MCF 10A (cell line): ENCODE measurements around the gene USP10. TPM values are rescaled to one million over a fixed set of nuclear protein-coding genes. Genes with fewer than 3 reads are reported as not detected.

Experiments
- BruUV-seq: library from RNA; stranded (reverse); fragments of 400-500 nt; replicated peaks from 2 replicates; lab custom pipeline; 2021; lab: Mats Ljungman, UMichigan
- CTCF ChIA-PET: fragments of 300-600 bp; sonication (Branson Sonifier 250); formaldehyde crosslinking; extraction: SDS; loops from one replicate; lab custom pipeline; 2021; ENCODE audit warnings: antibody characterized with exemption, inconsistent platforms; lab: Yijun Ruan, JAX
- POLR2A ChIA-PET: fragments of 300-600, 350-650 bp; sonication (Branson Sonifier 250); formaldehyde crosslinking; extraction: SDS; loops from one replicate; lab custom pipeline; 2020; ENCODE audit warnings: antibody characterized with exemption, inconsistent platforms; lab: Yijun Ruan, JAX
- DNase-seq: peaks from one replicate; pipeline ENCODE4 v3.0.0-alpha.2; 2018; ENCODE audit not compliant: unreplicated experiment
- H3K27ac Mint-ChIP-seq: one replicate; pipeline ENCODE4 v1.8.0; 2022; ENCODE audit warnings: mild to moderate bottlenecking, low read depth, mixed read lengths; ENCODE audit not compliant: unreplicated experiment
- H3K27me3 Mint-ChIP-seq: one replicate; pipeline ENCODE4 v1.8.0; 2022; ENCODE audit warnings: mixed read lengths; ENCODE audit not compliant: insufficient read depth, unreplicated experiment
- H3K36me3 Mint-ChIP-seq: one replicate; pipeline ENCODE4 v1.8.0; 2022; ENCODE audit warnings: mild to moderate bottlenecking, moderate library complexity, mixed read lengths; ENCODE audit not compliant: insufficient read depth, unreplicated experiment
- H3K4me1 Mint-ChIP-seq: one replicate; pipeline ENCODE4 v1.8.0; 2022; ENCODE audit warnings: mixed read lengths; ENCODE audit not compliant: insufficient read depth, unreplicated experiment
- H3K4me3 Mint-ChIP-seq: one replicate; pipeline ENCODE4 v1.8.0; 2022; ENCODE audit warnings: mild to moderate bottlenecking, moderate library complexity, mixed read lengths; ENCODE audit not compliant: unreplicated experiment
- H3K9me3 Mint-ChIP-seq: one replicate; pipeline ENCODE4 v1.8.0; 2022; ENCODE audit warnings: mixed read lengths; ENCODE audit not compliant: unreplicated experiment
- intact Hi-C: fragments of 100-400 bp; cut with micrococcal nuclease; formaldehyde crosslinking; loops from 2 replicates; pipeline ENCODE4 v1.14.1; 2022
- total RNA-seq: library from RNA; stranded (reverse); gene quantifications from 2 replicates; pipeline ENCODE4 v1.2.3, GENCODE V29; 2022
- TF ChIP-seq, protein P1 (sequence below): fragments of 200-600 bp; IDR thresholded peaks from one replicate; pipeline ENCODE4 v1.8.0; 2022; ENCODE audit warnings: antibody characterized with exemption, mild to moderate bottlenecking; ENCODE audit not compliant: unreplicated experiment

Gene USP10
- total RNA-seq, 1 experiment from 2014 or later = 129 TPM

DNA sequence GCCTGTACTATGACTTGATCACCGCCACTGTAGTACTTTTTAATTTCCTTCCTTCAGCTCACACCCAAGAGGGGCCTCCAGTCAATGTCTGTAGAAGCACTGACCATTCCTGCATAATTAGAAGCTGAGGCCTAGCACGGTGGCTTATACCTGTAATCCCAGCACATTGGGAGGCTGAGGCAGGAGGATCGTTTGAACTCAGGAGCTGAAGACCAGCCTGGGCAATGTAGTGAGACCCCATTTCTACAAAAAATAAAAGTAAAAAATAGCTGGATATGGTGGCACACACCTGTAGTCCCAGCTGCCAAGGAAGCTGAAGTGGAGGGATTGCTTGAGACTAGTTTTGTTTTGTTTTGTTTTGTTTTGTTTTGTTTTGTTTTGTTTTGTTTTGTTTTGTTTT, 45.6 kb upstream of the USP10 start:
- H3K36me3 Mint-ChIP-seq = peaks cover 80% of the 10 kb centered on the region
- no peak for DNase-seq
- no peaks in the 10 kb centered on the region for H3K9me3 Mint-ChIP-seq
- peaks cover 4% of the 10 kb centered on the region for H3K4me1 Mint-ChIP-seq
- intact Hi-C loops = no loop called here
- no peak overlapping the region for H3K27ac Mint-ChIP-seq
- TF ChIP-seq, protein P1, sequence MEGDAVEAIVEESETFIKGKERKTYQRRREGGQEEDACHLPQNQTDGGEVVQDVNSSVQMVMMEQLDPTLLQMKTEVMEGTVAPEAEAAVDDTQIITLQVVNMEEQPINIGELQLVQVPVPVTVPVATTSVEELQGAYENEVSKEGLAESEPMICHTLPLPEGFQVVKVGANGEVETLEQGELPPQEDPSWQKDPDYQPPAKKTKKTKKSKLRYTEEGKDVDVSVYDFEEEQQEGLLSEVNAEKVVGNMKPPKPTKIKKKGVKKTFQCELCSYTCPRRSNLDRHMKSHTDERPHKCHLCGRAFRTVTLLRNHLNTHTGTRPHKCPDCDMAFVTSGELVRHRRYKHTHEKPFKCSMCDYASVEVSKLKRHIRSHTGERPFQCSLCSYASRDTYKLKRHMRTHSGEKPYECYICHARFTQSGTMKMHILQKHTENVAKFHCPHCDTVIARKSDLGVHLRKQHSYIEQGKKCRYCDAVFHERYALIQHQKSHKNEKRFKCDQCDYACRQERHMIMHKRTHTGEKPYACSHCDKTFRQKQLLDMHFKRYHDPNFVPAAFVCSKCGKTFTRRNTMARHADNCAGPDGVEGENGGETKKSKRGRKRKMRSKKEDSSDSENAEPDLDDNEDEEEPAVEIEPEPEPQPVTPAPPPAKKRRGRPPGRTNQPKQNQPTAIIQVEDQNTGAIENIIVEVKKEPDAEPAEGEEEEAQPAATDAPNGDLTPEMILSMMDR = no peak
- ChIA-PET POLR2A (interaction anchor here (0.6 to 0.8 kb wide), 3 partner anchors 10 to 426 kb away, joined by 3 to 6 read pairs (median 3); no protein-coding TSS in a partner anchor), CTCF (interaction anchor here (0.6 to 0.8 kb wide), 4 partner anchors 31 to 148 kb away, joined by 3 to 4 read pairs (median 3); no protein-coding TSS in a partner anchor)
- no peak overlapping the region for H3K4me3 Mint-ChIP-seq
- no peaks in the 10 kb centered on the region for H3K27me3 Mint-ChIP-seq
- BruUV-seq = no TSS peak

DNA sequence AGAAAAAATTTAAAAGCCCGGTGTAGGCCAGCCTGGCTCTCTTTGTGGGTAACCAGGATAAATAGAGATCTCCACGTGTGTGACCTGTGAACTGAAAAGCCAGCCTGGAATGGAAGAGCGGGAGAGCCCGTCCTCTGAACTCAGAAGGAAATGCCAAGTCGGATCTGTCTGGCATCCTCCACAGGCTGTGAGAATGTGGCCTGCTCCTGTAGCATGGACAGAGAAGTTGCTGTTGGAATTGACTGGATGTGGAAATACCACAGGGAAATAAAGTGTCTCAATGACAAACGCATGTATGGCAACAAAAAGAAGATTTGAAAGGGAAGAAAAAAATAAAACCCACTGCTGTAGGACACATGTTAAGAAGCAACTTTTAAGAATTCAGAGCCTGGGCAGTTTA, 44.8 kb upstream of the USP10 start:
- no TSS peak for BruUV-seq
- Mint-ChIP-seq H3K4me1 (peaks cover 4% of the 10 kb centered on the region), H3K9me3 (no peaks in the 10 kb centered on the region), H3K27ac (no peak overlapping the region), H3K4me3 (no peak overlapping the region), H3K27me3 (no peaks in the 10 kb centered on the region), H3K36me3 (peaks cover 81% of the 10 kb centered on the region)
- intact Hi-C loops = no loop called here
- ChIA-PET POLR2A (no interaction called here), CTCF (no interaction called here)
- DNase-seq = no peak
- TF ChIP-seq, protein P1 = no peak

DNA sequence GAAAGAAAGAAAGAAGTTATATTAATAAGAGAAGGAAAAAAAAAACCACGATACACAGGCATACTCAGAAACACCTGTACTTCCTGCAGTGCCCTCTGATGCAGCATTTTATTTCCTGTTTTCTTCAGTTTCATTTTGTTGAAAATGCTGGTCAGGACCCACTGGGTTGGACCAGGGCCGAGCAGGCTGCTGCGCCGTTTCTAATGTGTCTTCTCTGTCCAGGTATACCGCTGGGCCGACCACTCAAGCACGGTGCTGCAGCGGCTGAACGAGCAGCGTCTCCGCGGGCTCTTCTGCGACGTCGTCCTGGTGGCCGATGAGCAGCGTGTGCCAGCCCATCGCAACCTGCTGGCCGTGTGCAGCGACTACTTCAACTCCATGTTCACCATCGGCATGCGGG, 43.2 kb upstream of the USP10 start:
- Mint-ChIP-seq H3K36me3 (peaks cover 72% of the 10 kb centered on the region), H3K9me3 (no peaks in the 10 kb centered on the region)
- CTCF ChIA-PET = interaction anchor here (1.1 kb wide), 1 partner anchor 15 kb away, joined by 3 read pairs; no protein-coding TSS in a partner anchor

DNA sequence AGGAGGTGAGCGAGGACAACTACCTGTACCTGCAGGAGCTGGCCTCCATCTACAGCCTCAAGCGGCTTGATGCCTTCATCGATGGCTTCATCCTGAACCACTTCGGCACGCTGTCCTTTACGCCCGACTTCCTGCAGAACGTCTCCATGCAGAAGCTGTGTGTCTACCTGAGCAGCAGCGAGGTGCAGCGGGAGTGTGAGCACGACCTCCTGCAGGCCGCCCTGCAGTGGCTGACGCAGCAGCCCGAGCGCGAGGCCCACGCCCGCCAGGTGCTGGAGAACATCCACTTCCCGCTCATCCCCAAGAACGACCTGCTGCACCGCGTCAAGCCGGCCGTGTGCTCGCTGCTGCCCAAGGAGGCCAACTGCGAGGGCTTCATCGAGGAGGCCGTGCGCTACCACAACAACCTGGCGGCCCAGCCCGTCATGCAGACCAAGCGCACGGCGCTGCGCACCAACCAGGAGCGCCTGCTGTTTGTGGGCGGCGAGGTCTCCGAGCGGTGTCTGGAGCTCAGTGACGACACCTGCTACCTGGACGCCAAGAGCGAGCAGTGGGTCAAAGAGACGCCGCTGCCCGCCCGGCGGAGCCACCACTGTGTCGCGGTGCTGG, 42.5 kb upstream of the USP10 start:
- intact Hi-C loops = no loop called here
- Mint-ChIP-seq H3K27ac (no peak overlapping the region), H3K9me3 (no peaks in the 10 kb centered on the region), H3K4me1 (no peaks in the 10 kb centered on the region), H3K36me3 (peaks cover 69% of the 10 kb centered on the region), H3K27me3 (no peaks in the 10 kb centered on the region), H3K4me3 (no peak overlapping the region)
- POLR2A ChIA-PET = no interaction called here
- TF ChIP-seq, protein P1 = no peak
- CTCF ChIA-PET = interaction anchor here (0.6 to 1.1 kb wide), 2 partner anchors 15 to 171 kb away, joined by 3 read pairs; no protein-coding TSS in a partner anchor
- DNase-seq = no peak
- no TSS peak for BruUV-seq

More for the DNA sequence above, 43.2 kb upstream of the USP10 start:
- TF ChIP-seq, protein P1 = no peak
- Mint-ChIP-seq H3K27ac (no peak overlapping the region), H3K4me3 (no peak overlapping the region), H3K27me3 (no peaks in the 10 kb centered on the region), H3K4me1 (no peaks in the 10 kb centered on the region)
- POLR2A ChIA-PET = no interaction called here
- BruUV-seq = no TSS peak
- no peak for DNase-seq
- intact Hi-C loops = no loop called here
